Mesothelial cell of epicardium (in vitro differentiated cells): ENCODE measurements around the gene RRP1. TPM values are rescaled to one million over a fixed set of nuclear protein-coding genes. Genes with fewer than 3 reads are reported as not detected.
A peak's percentile ranks its signal among the peaks of the same experiment; 100 is the strongest.

Experiments
- DNase-seq, 2 experiments: peaks; one replicate each; pipeline ENCODE4 v3.0.0; 2021; ENCODE audit warnings: low spot score in 2 of 2; ENCODE audit not compliant: unreplicated experiment in 2 of 2
- H3K27ac Mint-ChIP-seq: 2 replicates; pipeline ENCODE4 v1.8.0; 2021; ENCODE audit warnings: mixed read lengths
- H3K27me3 Mint-ChIP-seq: 2 replicates; pipeline ENCODE4 v1.8.0; 2021; ENCODE audit warnings: low read depth, mixed read lengths
- H3K36me3 Mint-ChIP-seq: 2 replicates; pipeline ENCODE4 v1.8.0; 2021; ENCODE audit warnings: mixed read lengths
- H3K4me1 Mint-ChIP-seq: 2 replicates; pipeline ENCODE4 v1.8.0; 2021; ENCODE audit warnings: mixed read lengths
- H3K4me3 Mint-ChIP-seq: 2 replicates; pipeline ENCODE4 v1.8.0; 2021; ENCODE audit warnings: mild to moderate bottlenecking, moderate library complexity, mixed read lengths
- H3K9me3 Mint-ChIP-seq: 2 replicates; pipeline ENCODE4 v1.8.0; 2021; ENCODE audit warnings: mixed read lengths
- total RNA-seq: library from RNA; stranded (reverse); gene quantifications from 3 replicates; pipeline ENCODE4 v1.2.1, GENCODE V29; 2021
- TF ChIP-seq, protein P1 (sequence below): fragments of 200-600 bp; sonication (generic); IDR thresholded peaks from one replicate; pipeline ENCODE4 v1.5.0; 2021; ENCODE audit warnings: antibody characterized with exemption; ENCODE audit not compliant: unreplicated experiment

RRP1 gene, protein sequence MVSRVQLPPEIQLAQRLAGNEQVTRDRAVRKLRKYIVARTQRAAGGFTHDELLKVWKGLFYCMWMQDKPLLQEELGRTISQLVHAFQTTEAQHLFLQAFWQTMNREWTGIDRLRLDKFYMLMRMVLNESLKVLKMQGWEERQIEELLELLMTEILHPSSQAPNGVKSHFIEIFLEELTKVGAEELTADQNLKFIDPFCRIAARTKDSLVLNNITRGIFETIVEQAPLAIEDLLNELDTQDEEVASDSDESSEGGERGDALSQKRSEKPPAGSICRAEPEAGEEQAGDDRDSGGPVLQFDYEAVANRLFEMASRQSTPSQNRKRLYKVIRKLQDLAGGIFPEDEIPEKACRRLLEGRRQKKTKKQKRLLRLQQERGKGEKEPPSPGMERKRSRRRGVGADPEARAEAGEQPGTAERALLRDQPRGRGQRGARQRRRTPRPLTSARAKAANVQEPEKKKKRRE
- total RNA-seq = 41.4 to 44.5 TPM (median 42.2 TPM) in 3 replicates

DNA sequence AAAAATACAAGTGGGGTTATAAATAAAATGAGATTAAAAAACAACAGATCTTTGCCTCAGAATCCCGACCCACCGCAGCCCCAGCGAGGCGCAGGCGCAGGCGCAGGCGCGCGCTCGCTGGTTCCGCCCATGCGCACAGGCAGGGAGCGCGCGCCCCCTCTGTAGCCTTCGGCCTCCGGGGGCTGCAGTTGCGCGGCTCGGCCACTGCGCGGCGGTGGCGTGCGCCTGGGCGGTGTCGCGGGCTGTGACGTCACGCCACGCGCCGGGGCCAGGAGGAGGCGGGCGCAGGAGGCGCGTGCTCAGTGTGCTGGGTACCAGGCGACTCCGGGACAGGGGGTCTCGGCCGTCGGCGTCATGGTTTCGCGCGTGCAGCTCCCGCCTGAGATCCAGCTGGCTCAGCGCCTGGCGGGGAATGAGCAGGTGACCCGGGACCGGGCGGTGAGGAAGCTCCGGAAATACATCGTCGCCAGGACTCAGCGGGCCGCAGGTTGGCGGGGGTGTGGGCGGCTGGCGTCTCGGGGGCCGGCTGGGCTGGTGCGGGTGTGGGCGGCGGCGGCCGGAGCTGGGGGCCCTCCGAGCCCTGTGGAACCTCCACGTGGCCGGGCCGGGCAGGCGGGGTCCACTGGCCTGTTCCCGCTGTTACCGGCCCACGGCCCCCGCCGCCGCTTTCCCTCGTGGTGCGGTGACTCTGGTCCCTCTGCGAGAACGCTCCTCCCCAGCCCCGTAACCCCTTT is at the start of gene RRP1:
Gene RRP1, plus strand, starts transcription at position 302 of the 734 bp plus-strand sequence. Its CDS starts 53 bp downstream, at position 355.
- peaks cover 15% of the 10 kb centered on the region for H3K36me3 Mint-ChIP-seq
- peak; percentile 92 to 98 for DNase-seq
- H3K4me3 Mint-ChIP-seq = peak within 1 kb of the TSS; percentile 91
- no peaks in the 10 kb centered on the region for H3K9me3 Mint-ChIP-seq
- peaks cover 10% of the 10 kb centered on the region for H3K4me1 Mint-ChIP-seq
- no peaks in the 10 kb centered on the region for H3K27me3 Mint-ChIP-seq
- TF ChIP-seq, protein P1, sequence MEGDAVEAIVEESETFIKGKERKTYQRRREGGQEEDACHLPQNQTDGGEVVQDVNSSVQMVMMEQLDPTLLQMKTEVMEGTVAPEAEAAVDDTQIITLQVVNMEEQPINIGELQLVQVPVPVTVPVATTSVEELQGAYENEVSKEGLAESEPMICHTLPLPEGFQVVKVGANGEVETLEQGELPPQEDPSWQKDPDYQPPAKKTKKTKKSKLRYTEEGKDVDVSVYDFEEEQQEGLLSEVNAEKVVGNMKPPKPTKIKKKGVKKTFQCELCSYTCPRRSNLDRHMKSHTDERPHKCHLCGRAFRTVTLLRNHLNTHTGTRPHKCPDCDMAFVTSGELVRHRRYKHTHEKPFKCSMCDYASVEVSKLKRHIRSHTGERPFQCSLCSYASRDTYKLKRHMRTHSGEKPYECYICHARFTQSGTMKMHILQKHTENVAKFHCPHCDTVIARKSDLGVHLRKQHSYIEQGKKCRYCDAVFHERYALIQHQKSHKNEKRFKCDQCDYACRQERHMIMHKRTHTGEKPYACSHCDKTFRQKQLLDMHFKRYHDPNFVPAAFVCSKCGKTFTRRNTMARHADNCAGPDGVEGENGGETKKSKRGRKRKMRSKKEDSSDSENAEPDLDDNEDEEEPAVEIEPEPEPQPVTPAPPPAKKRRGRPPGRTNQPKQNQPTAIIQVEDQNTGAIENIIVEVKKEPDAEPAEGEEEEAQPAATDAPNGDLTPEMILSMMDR = peak; percentile 99
- peak within 1 kb of the TSS; percentile 98 for H3K27ac Mint-ChIP-seq

DNA sequence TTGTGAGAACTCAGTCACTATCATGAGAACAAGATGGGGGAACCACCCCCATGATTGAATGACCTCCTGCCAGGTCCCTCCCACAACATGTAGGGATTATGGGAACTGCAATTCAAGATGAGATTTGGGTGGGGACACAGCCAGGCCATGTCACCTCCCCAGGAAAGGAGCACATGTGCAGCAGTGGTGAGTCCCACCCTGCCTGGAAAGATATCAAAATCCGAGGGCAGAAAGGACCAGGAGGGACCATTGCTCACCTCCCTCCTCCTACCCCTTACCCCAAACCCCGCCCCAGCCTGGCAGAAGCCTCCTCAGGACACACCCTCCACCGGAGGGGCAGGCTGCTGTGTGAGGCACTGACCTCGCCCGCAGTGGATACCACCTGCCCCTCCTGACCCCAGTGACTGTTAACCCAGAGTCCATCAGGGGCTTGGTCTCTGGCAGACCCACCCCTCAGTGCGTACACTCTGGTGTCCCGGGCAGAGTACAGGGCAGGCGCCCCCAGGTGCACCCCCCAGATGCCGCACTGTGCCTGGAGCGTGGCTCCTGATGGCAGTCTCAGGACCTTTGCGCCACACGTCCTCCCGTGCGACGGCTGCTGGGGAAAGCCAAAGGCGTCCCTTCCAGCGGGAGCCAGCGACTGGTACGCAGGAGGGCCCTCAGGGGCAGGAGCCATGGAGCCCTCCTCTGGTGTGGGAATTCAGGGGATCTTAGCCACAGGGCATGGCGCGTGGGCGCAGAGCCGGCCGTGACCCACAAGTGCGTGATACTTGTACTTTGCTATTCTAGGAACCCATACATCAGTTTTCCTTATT is 49.5 kb upstream of the RRP1 start:
- TF ChIP-seq, protein P1 = no peak
- no peaks in the 10 kb centered on the region for H3K9me3 Mint-ChIP-seq
- H3K4me3 Mint-ChIP-seq = no peak overlapping the region
- H3K27me3 Mint-ChIP-seq = no peaks in the 10 kb centered on the region
- H3K27ac Mint-ChIP-seq = peak overlapping the region; percentile 97
- H3K4me1 Mint-ChIP-seq = peaks cover 12% of the 10 kb centered on the region
- DNase-seq = no peak
- H3K36me3 Mint-ChIP-seq = peaks cover 6% of the 10 kb centered on the region

DNA sequence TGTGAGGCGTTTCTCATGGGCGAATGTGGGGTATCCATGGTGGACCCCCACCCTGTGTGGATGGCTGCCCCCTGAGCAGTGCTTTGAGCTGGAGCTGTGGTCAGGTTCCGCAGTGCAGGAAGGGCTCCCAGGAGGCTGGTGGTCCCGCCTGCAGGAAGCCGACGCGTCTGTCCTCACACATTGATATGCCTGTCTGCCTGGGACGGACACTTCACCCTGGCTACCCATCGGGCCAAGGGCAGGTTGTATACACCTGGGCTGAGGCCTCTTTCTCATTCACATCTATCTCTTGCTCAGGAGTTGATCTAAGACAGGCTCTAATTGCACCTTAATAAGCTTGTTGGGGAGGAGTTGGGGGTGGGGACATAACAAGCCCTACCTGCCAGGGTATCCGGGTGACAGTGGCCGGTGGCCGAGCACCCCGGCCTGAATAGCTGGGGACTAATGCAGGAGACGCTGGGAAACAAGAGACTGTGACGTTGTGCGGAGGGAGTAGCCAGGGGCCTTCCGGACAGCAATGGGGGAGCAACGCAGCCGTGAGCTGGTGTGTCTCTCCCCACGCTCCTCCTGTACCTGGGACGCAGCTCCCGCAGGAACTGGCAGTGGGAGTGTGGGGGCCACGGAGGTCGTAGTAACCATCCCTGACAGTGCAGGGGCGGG is 48.8 kb upstream of the RRP1 start:
- Mint-ChIP-seq H3K27ac (peak overlapping the region; percentile 97), H3K4me3 (peak overlapping the region; percentile 59), H3K9me3 (no peaks in the 10 kb centered on the region), H3K4me1 (peaks cover 10% of the 10 kb centered on the region), H3K36me3 (peaks cover 7% of the 10 kb centered on the region), H3K27me3 (no peaks in the 10 kb centered on the region)
- TF ChIP-seq, protein P1 = no peak
- DNase-seq = peak; percentile 49 to 64

DNA sequence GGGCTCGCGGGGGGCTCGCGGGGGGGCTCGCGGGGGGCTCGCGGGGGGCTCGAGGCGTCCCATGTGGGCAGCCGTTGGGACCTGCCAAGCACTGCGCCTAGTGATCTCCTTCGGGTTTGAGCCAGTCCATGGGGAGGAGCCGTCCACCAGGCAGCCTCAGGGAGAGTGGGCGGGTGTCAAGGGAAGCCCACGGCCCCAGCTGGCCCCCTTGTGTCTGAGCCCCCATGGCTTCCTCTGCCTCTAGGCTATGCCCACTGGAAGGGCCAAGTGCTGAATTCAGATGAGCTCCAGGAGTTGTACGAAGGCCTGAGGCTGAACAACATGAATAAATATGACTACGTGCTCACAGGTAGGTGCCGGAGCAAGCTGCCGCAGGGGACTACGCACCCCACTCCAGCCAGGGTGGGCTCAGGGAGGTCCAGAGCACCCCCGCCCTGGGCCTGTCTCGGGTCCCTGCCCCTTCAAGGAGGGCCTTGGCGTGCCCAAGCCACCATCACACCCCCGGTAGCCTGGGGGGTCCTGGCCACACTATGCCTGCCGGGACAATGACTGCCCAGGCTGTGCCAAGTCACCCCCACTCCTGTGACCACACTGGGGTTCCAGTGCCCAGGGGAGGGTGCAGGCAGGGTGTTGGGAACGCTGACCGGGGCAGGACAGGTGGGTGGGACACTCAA is 47.8 kb upstream of the RRP1 start:
- TF ChIP-seq, protein P1 = no peak
- no peak for DNase-seq
- H3K4me3 Mint-ChIP-seq = peak overlapping the region; percentile 53
- peaks cover 12% of the 10 kb centered on the region for H3K36me3 Mint-ChIP-seq
- H3K27me3 Mint-ChIP-seq = no peaks in the 10 kb centered on the region
- H3K27ac Mint-ChIP-seq = peak overlapping the region; percentile 53
- H3K9me3 Mint-ChIP-seq = no peaks in the 10 kb centered on the region
- peaks cover 10% of the 10 kb centered on the region for H3K4me1 Mint-ChIP-seq
